ENCODE measurements around the gene SLC4A1AP.

Gene SLC4A1AP

GRCh38 chr2:27704342-27704876 is 40.7 kb downstream of the SLC4A1AP start:
- DNase-seq = no peak

GRCh38 chr2:27705851-27706622 is 42.3 kb downstream of the SLC4A1AP start:
- DNase-seq = no peak

GRCh38 chr2:27707462-27708256 is 44.0 kb downstream of the SLC4A1AP start:
- no peak for DNase-seq

- DNase-seq = no peak
These were observed 44.6 kb downstream of the SLC4A1AP start for GRCh38 chr2:27708257-27708654.

GRCh38 chr2:27708666-27709065 is 45.0 kb downstream of the SLC4A1AP start:
- DNase-seq = no peak

- no peak for DNase-seq
These were observed 45.6 kb downstream of the SLC4A1AP start for GRCh38 chr2:27709326-27709725.

- no peak for DNase-seq
These were observed 46.4 kb downstream of the SLC4A1AP start for GRCh38 chr2:27709960-27710575.

GRCh38 chr2:27710640-27711430 is 47.1 kb downstream of the SLC4A1AP start:
- DNase-seq = no peak

GRCh38 chr2:27711804-27712203 is 48.1 kb downstream of the SLC4A1AP start:
- no peak for DNase-seq

- DNase-seq = no peak
These were observed 48.8 kb downstream of the SLC4A1AP start for GRCh38 chr2:27712522-27712921.

- peak; percentile 50 for DNase-seq
These were observed 49.5 kb downstream of the SLC4A1AP start for GRCh38 chr2:27713201-27713600.

- DNase-seq = peak; percentile 5
These were observed 50.4 kb downstream of the SLC4A1AP start for GRCh38 chr2:27714053-27714452.

- no peak for DNase-seq
These were observed 51.2 kb downstream of the SLC4A1AP start for GRCh38 chr2:27714851-27715291.

GRCh38 chr2:27715318-27716210 is 51.9 kb downstream of the SLC4A1AP start:
- peak; percentile 69 for DNase-seq

GRCh38 chr2:27716301-27717069 is 52.8 kb downstream of the SLC4A1AP start:
- DNase-seq = peak; percentile 53

- peak; percentile 49 for DNase-seq
These were observed 53.5 kb downstream of the SLC4A1AP start for GRCh38 chr2:27717070-27717795.

- DNase-seq = peak; percentile 75
These were observed 56.4 kb downstream of the SLC4A1AP start for GRCh38 chr2:27720004-27720551.

- peak; percentile 57 for DNase-seq
These were observed 57.6 kb downstream of the SLC4A1AP start for GRCh38 chr2:27721335-27721734.

GRCh38 chr2:27721884-27722485 is 58.3 kb downstream of the SLC4A1AP start:
- DNase-seq = peak; percentile 50
